SK-N-SH treated with all-trans-retinoic acid at 6 μM for 48 hours (cell line): Measurements from ENCODE around the gene PICK1.

Source experiments
- ARNTL ChIP-seq: fragments of 450-650 bp; formaldehyde crosslinking; IDR thresholded peaks from 2 replicates; pipeline ENCODE4 v1.5.0; 2020; ENCODE audit warnings: low read depth, mild to moderate bottlenecking, moderate library complexity, borderline replicate concordance
- BACH2 ChIP-seq: fragments of 250-450 bp; sonication (Bioruptor Pico); IDR thresholded peaks from 2 replicates; pipeline ENCODE4 v1.9.0; 2021; ENCODE audit warnings: mild to moderate bottlenecking, borderline replicate concordance
- CREB5 ChIP-seq: fragments of 250-450 bp; sonication (Bioruptor Pico); IDR thresholded peaks from 2 replicates; pipeline ENCODE4 v1.5.1; 2020; ENCODE audit warnings: low read depth, mild to moderate bottlenecking, moderate library complexity
- CSDC2 ChIP-seq: fragments of 250-450 bp; sonication (Bioruptor Pico); IDR thresholded peaks from 2 replicates; pipeline ENCODE4 v1.5.0; 2020; ENCODE audit warnings: mild to moderate bottlenecking, moderate library complexity
- ESRRG ChIP-seq: fragments of 250-450 bp; sonication (Bioruptor Pico); IDR thresholded peaks from 2 replicates; pipeline ENCODE4 v1.6.1; 2021; ENCODE audit warnings: mild to moderate bottlenecking
- GLIS3 ChIP-seq: fragments of 250-450 bp; sonication (Bioruptor Pico); IDR thresholded peaks from 2 replicates; pipeline ENCODE4 v1.5.0; 2020; ENCODE audit warnings: mild to moderate bottlenecking, moderate library complexity
- ISL1 ChIP-seq: fragments of 250-450 bp; sonication (Bioruptor Pico); IDR thresholded peaks from 2 replicates; pipeline ENCODE4 v2.1.2; 2022; ENCODE audit warnings: mild to moderate bottlenecking, moderate library complexity
- OSR1 ChIP-seq: fragments of 250-450 bp; sonication (Bioruptor Pico); IDR thresholded peaks from 2 replicates; pipeline ENCODE4 v1.8.0; 2022; ENCODE audit warnings: moderate library complexity, mild to moderate bottlenecking, inconsistent platforms
- PATZ1 ChIP-seq: fragments of 250-450 bp; sonication (Bioruptor Pico); IDR thresholded peaks from 2 replicates; pipeline ENCODE4 v1.8.0; 2020; ENCODE audit warnings: mild to moderate bottlenecking, moderate library complexity, borderline replicate concordance
- PPARA ChIP-seq: fragments of 250-450 bp; sonication (Bioruptor Pico); IDR thresholded peaks from 2 replicates; pipeline ENCODE4 v1.5.0; 2020; ENCODE audit warnings: mild to moderate bottlenecking, borderline replicate concordance
- SNAI2 ChIP-seq: fragments of 250-450 bp; sonication (Bioruptor Pico); IDR thresholded peaks from 2 replicates; pipeline ENCODE4 v1.5.0; 2020; ENCODE audit warnings: mild to moderate bottlenecking, moderate library complexity
- TSHZ2 ChIP-seq: fragments of 250-450 bp; sonication (Bioruptor Pico); IDR thresholded peaks from 2 replicates; pipeline ENCODE4 v1.5.0; 2020; ENCODE audit warnings: mild to moderate bottlenecking, moderate library complexity
- ZFP3 ChIP-seq: fragments of 250-450 bp; sonication (Bioruptor Pico); IDR thresholded peaks from 2 replicates; pipeline ENCODE4 v1.5.0; 2020; ENCODE audit warnings: mild to moderate bottlenecking, moderate library complexity
- ZNF8 ChIP-seq: fragments of 450-650 bp; formaldehyde crosslinking; IDR thresholded peaks from 2 replicates; pipeline ENCODE4 v1.5.0; 2020; ENCODE audit warnings: mild to moderate bottlenecking, moderate library complexity

- TF ChIP-seq PATZ1 (CRISPR knock-in tag) (no peak), SNAI2 (CRISPR knock-in tag) (no peak), ISL1 (CRISPR knock-in tag) (no peak), ARNTL (CRISPR knock-in tag) (no peak), PPARA (CRISPR knock-in tag) (no peak), ESRRG (CRISPR knock-in tag) (no peak), ZFP3 (CRISPR knock-in tag) (no peak), ZNF8 (CRISPR knock-in tag) (no peak), OSR1 (CRISPR knock-in tag) (no peak), TSHZ2 (CRISPR knock-in tag) (no peak), CREB5 (CRISPR knock-in tag) (no peak), CSDC2 (CRISPR knock-in tag) (no peak), GLIS3 (CRISPR knock-in tag) (no peak), BACH2 (CRISPR knock-in tag) (no peak)
Measured at GRCh38 chr22:38027487-38027886, 29.7 kb upstream of the PICK1 start.
